ENCODE measurements around the gene PLN.

Gene PLN

GRCh38 chr6:118522422-118522821, 25.7 kb upstream of the PLN start:
- no peak for TF ChIP-seq SPI1 (IDR thresholded peaks at IDR 0.05; ENCODE audit: borderline replicate concordance, low read depth)
- Histone ChIP-seq H3K27ac (replicated peaks) (no peak overlapping the region), H3K4me3 (replicated peaks; ENCODE audit: insufficient read depth, low read length) (no peak overlapping the region), H3K27me3 (ENCODE audit: insufficient read depth, poor library complexity, severe bottlenecking) (no peaks in the 10 kb centered on the region)
- DNase-seq (ENCODE audit: low read depth in 1 of 2, low spot score in 1 of 2): no peak

GRCh38 chr6:118523216-118523615, 24.9 kb upstream of the PLN start:
- Histone ChIP-seq H3K27me3 (ENCODE audit: insufficient read depth, poor library complexity, severe bottlenecking) (no peaks in the 10 kb centered on the region), H3K4me3 (replicated peaks; ENCODE audit: insufficient read depth, low read length) (no peak overlapping the region), H3K27ac (replicated peaks) (no peak overlapping the region)
- no peak for DNase-seq (ENCODE audit: low read depth in 1 of 2, low spot score in 1 of 2)
- TF ChIP-seq SPI1 (IDR thresholded peaks at IDR 0.05; ENCODE audit: borderline replicate concordance, low read depth) (no peak), POLR2AphosphoS5 (IDR thresholded peaks at IDR 0.05; ENCODE audit: low read depth) (no peak), GABPA (IDR thresholded peaks at IDR 0.05; ENCODE audit: low read depth) (no peak), CTCF (IDR thresholded peaks at IDR 0.05; ENCODE audit: insufficient read depth, low read length) (no peak), REST (IDR thresholded peaks at IDR 0.05; ENCODE audit: insufficient replicate concordance, low read depth) (no peak)

- Histone ChIP-seq H3K27me3 (ENCODE audit: insufficient read depth, poor library complexity, severe bottlenecking) (no peaks in the 10 kb centered on the region), H3K27ac (replicated peaks) (no peak overlapping the region), H3K4me3 (replicated peaks; ENCODE audit: insufficient read depth, low read length) (no peak overlapping the region)
- no peak for DNase-seq (ENCODE audit: low read depth in 1 of 2, low spot score in 1 of 2)
- no peak for TF ChIP-seq GABPA (IDR thresholded peaks at IDR 0.05; ENCODE audit: low read depth)
- TF ChIP-seq POLR2AphosphoS5 (IDR thresholded peaks at IDR 0.05; ENCODE audit: low read depth): no peak
- TF ChIP-seq CTCF (IDR thresholded peaks at IDR 0.05; ENCODE audit: insufficient read depth, low read length): no peak
- TF ChIP-seq REST (IDR thresholded peaks at IDR 0.05; ENCODE audit: insufficient replicate concordance, low read depth): no peak
- no peak for TF ChIP-seq SPI1 (IDR thresholded peaks at IDR 0.05; ENCODE audit: borderline replicate concordance, low read depth)
These were observed 23.4 kb upstream of the PLN start for GRCh38 chr6:118524686-118525085.

- TF ChIP-seq REST (IDR thresholded peaks at IDR 0.05; ENCODE audit: insufficient replicate concordance, low read depth) (no peak), POLR2AphosphoS5 (IDR thresholded peaks at IDR 0.05; ENCODE audit: low read depth) (no peak), SPI1 (IDR thresholded peaks at IDR 0.05; ENCODE audit: borderline replicate concordance, low read depth) (no peak), CTCF (IDR thresholded peaks at IDR 0.05; ENCODE audit: insufficient read depth, low read length) (no peak), GABPA (IDR thresholded peaks at IDR 0.05; ENCODE audit: low read depth) (no peak)
- no peaks in the 10 kb centered on the region for H3K27me3 ChIP-seq (ENCODE audit: insufficient read depth, poor library complexity, severe bottlenecking)
- H3K4me3 ChIP-seq (replicated peaks; ENCODE audit: insufficient read depth, low read length): no peak overlapping the region
- H3K27ac ChIP-seq (replicated peaks): no peak overlapping the region
- no peak for DNase-seq (ENCODE audit: low read depth in 1 of 2, low spot score in 1 of 2)
These were observed 21.9 kb upstream of the PLN start for GRCh38 chr6:118525913-118526780.
